HepG2 (cell line): ENCODE results near the gene FBXL22. TPM values are rescaled to one million over a fixed set of nuclear protein-coding genes. Genes with fewer than 3 reads are reported as not detected.

ENCODE experiments used
- BHLHE40 ChIP-seq: IDR thresholded peaks from 2 replicates; pipeline ENCODE4 v1.6.1; 2011; ENCODE audit warnings: low read length, improper control_type of control experiment
- KDM6A ChIP-seq: IDR thresholded peaks from 2 replicates; pipeline ENCODE4 v1.6.1; 2016; ENCODE audit warnings: low read depth
- LRRFIP1 ChIP-seq: sonication (generic); formaldehyde crosslinking; conservative IDR thresholded peaks from 2 replicates; pipeline ENCODE4 v1.4.0; 2020; ENCODE audit warnings: missing genetic modification reagents
- MAX ChIP-seq: IDR thresholded peaks from 2 replicates; pipeline ENCODE4 v1.6.1; 2012; ENCODE audit warnings: inconsistent platforms
- SAP130 ChIP-seq: IDR thresholded peaks from 2 replicates; pipeline ENCODE4 v1.6.1; 2016; ENCODE audit warnings: low read depth
- SOX6 ChIP-seq, 2 experiments: fragments of 450-650 bp in 1 of 2; sonication (generic) in 1 of 2; formaldehyde crosslinking in 1 of 2; IDR thresholded peaks; 2 replicates each; pipeline versions ENCODE4 v1.4.0 to v1.6.1; 2017 to 2020; ENCODE audit warnings: antibody characterized with exemption in 1 of 2, mild to moderate bottlenecking in 1 of 2, missing genetic modification reagents in 1 of 2
- TARDBP ChIP-seq: sonication (generic); formaldehyde crosslinking; IDR thresholded peaks from 2 replicates; pipeline ENCODE4 v1.8.0; 2022; ENCODE audit warnings: mild to moderate bottlenecking, missing genetic modification reagents
- TBL1XR1 ChIP-seq: fragments of 150-350 bp; IDR thresholded peaks from 2 replicates; pipeline ENCODE4 v1.6.1; 2014; ENCODE audit warnings: borderline replicate concordance, low read length; ENCODE audit not compliant: partially characterized antibody
- TRAFD1 ChIP-seq: sonication (generic); formaldehyde crosslinking; IDR thresholded peaks from 2 replicates; pipeline ENCODE4 v1.5.1; 2020; ENCODE audit warnings: missing genetic modification reagents, mild to moderate bottlenecking, borderline replicate concordance
- ZFP36L2 ChIP-seq: sonication (generic); formaldehyde crosslinking; IDR thresholded peaks from 2 replicates; pipeline ENCODE4 v1.4.0; 2020; ENCODE audit warnings: missing genetic modification reagents
- ZNF138 ChIP-seq: sonication (generic); formaldehyde crosslinking; IDR thresholded peaks from 2 replicates; pipeline ENCODE4 v1.5.0; 2020; ENCODE audit warnings: mild to moderate bottlenecking, low read depth, missing genetic modification reagents
- ZNF572 ChIP-seq: sonication (generic); formaldehyde crosslinking; IDR thresholded peaks from 2 replicates; pipeline ENCODE4 v1.5.1; 2020; ENCODE audit warnings: mild to moderate bottlenecking, missing genetic modification reagents
- polyA plus RNA-seq, 8 experiments: library from polyadenylated mRNA; depleted of rRNA in 3 of 8; stranded (reverse) in 7 of 8; unstranded in 1 of 8; fragments of >200 nt; fragmentation: Illumina TruSeq in 4 of 8; extraction: Trizol in 4 of 8; gene quantifications; 2 replicates each; pipeline versions ENCODE4 v1.2.1 to v1.2.3, GENCODE V29; 2011 to 2016; ENCODE audit warnings: low read depth in 4 of 8, missing spikeins in 1 of 8, mixed read lengths in 1 of 8; ENCODE audit not compliant: insufficient read depth in 1 of 8
- total RNA-seq, 5 experiments: library from RNA; depleted of rRNA; stranded (reverse); fragments of >200 nt; fragmentation: Illumina TruSeq; extraction: Trizol; gene quantifications; 2 replicates each; pipeline ENCODE4 v1.2.3, GENCODE V29; 2016; ENCODE audit warnings: low read depth in 1 of 5
- TF ChIP-seq, protein P1 (sequence below): IDR thresholded peaks from 2 replicates; pipeline ENCODE4 v1.4.0; 2020; ENCODE audit warnings: mild to moderate bottlenecking, missing genetic modification reagents
- TF ChIP-seq, protein P2 (sequence below): sonication (generic); formaldehyde crosslinking; IDR thresholded peaks from 2 replicates; pipeline ENCODE4 v1.4.0; 2020; ENCODE audit warnings: missing genetic modification reagents

The FBXL22 gene
- total and polyA plus RNA-seq, 2 of the 13 experiments (the other 11 are each of a cell fraction or from before 2014, with no cell fraction given) = 0.15 to 0.33 TPM

- TF ChIP-seq, protein P1, sequence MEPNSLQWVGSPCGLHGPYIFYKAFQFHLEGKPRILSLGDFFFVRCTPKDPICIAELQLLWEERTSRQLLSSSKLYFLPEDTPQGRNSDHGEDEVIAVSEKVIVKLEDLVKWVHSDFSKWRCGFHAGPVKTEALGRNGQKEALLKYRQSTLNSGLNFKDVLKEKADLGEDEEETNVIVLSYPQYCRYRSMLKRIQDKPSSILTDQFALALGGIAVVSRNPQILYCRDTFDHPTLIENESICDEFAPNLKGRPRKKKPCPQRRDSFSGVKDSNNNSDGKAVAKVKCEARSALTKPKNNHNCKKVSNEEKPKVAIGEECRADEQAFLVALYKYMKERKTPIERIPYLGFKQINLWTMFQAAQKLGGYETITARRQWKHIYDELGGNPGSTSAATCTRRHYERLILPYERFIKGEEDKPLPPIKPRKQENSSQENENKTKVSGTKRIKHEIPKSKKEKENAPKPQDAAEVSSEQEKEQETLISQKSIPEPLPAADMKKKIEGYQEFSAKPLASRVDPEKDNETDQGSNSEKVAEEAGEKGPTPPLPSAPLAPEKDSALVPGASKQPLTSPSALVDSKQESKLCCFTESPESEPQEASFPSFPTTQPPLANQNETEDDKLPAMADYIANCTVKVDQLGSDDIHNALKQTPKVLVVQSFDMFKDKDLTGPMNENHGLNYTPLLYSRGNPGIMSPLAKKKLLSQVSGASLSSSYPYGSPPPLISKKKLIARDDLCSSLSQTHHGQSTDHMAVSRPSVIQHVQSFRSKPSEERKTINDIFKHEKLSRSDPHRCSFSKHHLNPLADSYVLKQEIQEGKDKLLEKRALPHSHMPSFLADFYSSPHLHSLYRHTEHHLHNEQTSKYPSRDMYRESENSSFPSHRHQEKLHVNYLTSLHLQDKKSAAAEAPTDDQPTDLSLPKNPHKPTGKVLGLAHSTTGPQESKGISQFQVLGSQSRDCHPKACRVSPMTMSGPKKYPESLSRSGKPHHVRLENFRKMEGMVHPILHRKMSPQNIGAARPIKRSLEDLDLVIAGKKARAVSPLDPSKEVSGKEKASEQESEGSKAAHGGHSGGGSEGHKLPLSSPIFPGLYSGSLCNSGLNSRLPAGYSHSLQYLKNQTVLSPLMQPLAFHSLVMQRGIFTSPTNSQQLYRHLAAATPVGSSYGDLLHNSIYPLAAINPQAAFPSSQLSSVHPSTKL = no peak
- TF ChIP-seq LRRFIP1 (CRISPR knock-in tag) (no peak), SAP130 (CRISPR knock-in tag) (peak; percentile 74), TBL1XR1 (no peak), ZNF572 (CRISPR knock-in tag) (no peak), SOX6 (IDR thresholded peaks at IDR 0.05) (no peak), SOX6 (CRISPR knock-in tag; IDR thresholded peaks at IDR 0.05) (no peak), MAX (peak; percentile 63), TRAFD1 (CRISPR knock-in tag) (no peak), ZNF138 (CRISPR knock-in tag) (no peak), BHLHE40 (0 out of 2 replicates have a peak, but pooled peaks have one; percentile 21), TARDBP (CRISPR knock-in tag) (0 out of 2 replicates have a peak, but pooled peaks have one; percentile 13), KDM6A (CRISPR knock-in tag) (no peak), ZFP36L2 (CRISPR knock-in tag) (no peak)
- TF ChIP-seq, protein P2, sequence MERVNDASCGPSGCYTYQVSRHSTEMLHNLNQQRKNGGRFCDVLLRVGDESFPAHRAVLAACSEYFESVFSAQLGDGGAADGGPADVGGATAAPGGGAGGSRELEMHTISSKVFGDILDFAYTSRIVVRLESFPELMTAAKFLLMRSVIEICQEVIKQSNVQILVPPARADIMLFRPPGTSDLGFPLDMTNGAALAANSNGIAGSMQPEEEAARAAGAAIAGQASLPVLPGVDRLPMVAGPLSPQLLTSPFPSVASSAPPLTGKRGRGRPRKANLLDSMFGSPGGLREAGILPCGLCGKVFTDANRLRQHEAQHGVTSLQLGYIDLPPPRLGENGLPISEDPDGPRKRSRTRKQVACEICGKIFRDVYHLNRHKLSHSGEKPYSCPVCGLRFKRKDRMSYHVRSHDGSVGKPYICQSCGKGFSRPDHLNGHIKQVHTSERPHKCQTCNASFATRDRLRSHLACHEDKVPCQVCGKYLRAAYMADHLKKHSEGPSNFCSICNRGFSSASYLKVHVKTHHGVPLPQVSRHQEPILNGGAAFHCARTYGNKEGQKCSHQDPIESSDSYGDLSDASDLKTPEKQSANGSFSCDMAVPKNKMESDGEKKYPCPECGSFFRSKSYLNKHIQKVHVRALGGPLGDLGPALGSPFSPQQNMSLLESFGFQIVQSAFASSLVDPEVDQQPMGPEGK (CRISPR knock-in tag) = no peak
Measured at GRCh38 chr15:63598473-63599400, 1.6 kb downstream of the FBXL22 start (continued).
